Endometrial microvascular endothelial cells (primary cell): Measurements from ENCODE around the gene LRRC3C. TPM values are rescaled to one million over a fixed set of nuclear protein-coding genes. Genes with fewer than 3 reads are reported as not detected.
"Not testable (repeated sequence)": the region's sequence is repeated elsewhere in the genome, so short reads cannot be mapped to it uniquely, and the experiment has no call there.

Experiments
- in situ Hi-C: cut with HindIII; loops from 2 replicates; pipeline ENCODE4 v1.10.0; 2017; ENCODE audit warnings: low sequenced_read_pairs, low pct_unique_long_range_greater_than_20kb; ENCODE audit errors: inconsistent ontology term
- total RNA-seq: library from RNA; depleted of rRNA; stranded (reverse); fragments of >200 nt; gene quantifications from one replicate; pipeline ENCODE4 v1.2.3, GENCODE V29; 2015; ENCODE audit errors: inconsistent ontology term

LRRC3C gene
- total RNA-seq, 1 donor from 2014 or later, result not detected

- in situ Hi-C loops, result no loop called here
These were observed 12.3 kb downstream of the LRRC3C start for GRCh38 chr17:39939588-39940419.

GRCh38 chr17:39943702-39944392 is 16.3 kb downstream of the LRRC3C start:
- in situ Hi-C loops, result no loop called here

GRCh38 chr17:39944393-39944711 is 16.8 kb downstream of the LRRC3C start:
- in situ Hi-C loops, result no loop called here

- in situ Hi-C loops, result no loop called here
These were observed 19.2 kb downstream of the LRRC3C start for GRCh38 chr17:39946551-39947330.

GRCh38 chr17:39948489-39948828 is 20.9 kb downstream of the LRRC3C start:
- in situ Hi-C loops, result not testable (repeated sequence)

GRCh38 chr17:39949028-39949427 is 21.5 kb downstream of the LRRC3C start:
- in situ Hi-C loops, result no loop called here

- in situ Hi-C loops, result no loop called here
These were observed 23.4 kb downstream of the LRRC3C start for GRCh38 chr17:39950871-39951348.

GRCh38 chr17:39951924-39952679 is 24.6 kb downstream of the LRRC3C start:
- in situ Hi-C loops, result no loop called here

GRCh38 chr17:39952680-39953470 is 25.3 kb downstream of the LRRC3C start:
- in situ Hi-C loops, result no loop called here

GRCh38 chr17:39953471-39953888 is 25.9 kb downstream of the LRRC3C start:
- in situ Hi-C loops, result no loop called here

- in situ Hi-C loops, result no loop called here
These were observed 27.3 kb downstream of the LRRC3C start for GRCh38 chr17:39954876-39955275.

GRCh38 chr17:39955726-39956225 is 28.2 kb downstream of the LRRC3C start:
- in situ Hi-C loops, result no loop called here

GRCh38 chr17:39960524-39961041 is 33.1 kb downstream of the LRRC3C start:
- in situ Hi-C loops, result no loop called here

- in situ Hi-C loops, result no loop called here
These were observed 35.2 kb downstream of the LRRC3C start, which contains the start of gene GSDMA for GRCh38 chr17:39962642-39963220. Gene GSDMA (plus strand): TSS chr17:39963004. CDS start chr17:39965688, 2,684 bp downstream.

GRCh38 chr17:39963829-39964228 is 36.3 kb downstream of the LRRC3C start:
- in situ Hi-C loops, result no loop called here

GRCh38 chr17:39965017-39965699 is 37.6 kb downstream of the LRRC3C start:
- in situ Hi-C loops, result no loop called here

- in situ Hi-C loops, result no loop called here
These were observed 39.2 kb downstream of the LRRC3C start for GRCh38 chr17:39966771-39967170.
